Panc1 (cell line): ENCODE measurements around the gene MYLK3.

ENCODE experiments used
- POLR2AphosphoS5 ChIP-seq: IDR thresholded peaks from 2 replicates; pipeline ENCODE4 v1.6.1; 2012; ENCODE audit warnings: mild to moderate bottlenecking, low read depth, low read length, moderate library complexity
- TF ChIP-seq, protein P1 (sequence below): fragments of 450-650 bp; IDR thresholded peaks from 2 replicates; pipeline ENCODE4 v1.5.1; 2017; ENCODE audit warnings: mild to moderate bottlenecking
- TF ChIP-seq, protein P2 (sequence below), 2 experiments: IDR thresholded peaks; 2 replicates each; pipeline ENCODE4 v1.6.1; 2011 to 2012; ENCODE audit warnings: low read depth in 2 of 2, control low read depth in 1 of 2, low read length in 1 of 2, mild to moderate bottlenecking in 1 of 2, moderate library complexity in 1 of 2; ENCODE audit not compliant: insufficient read depth in 1 of 2

DNA sequence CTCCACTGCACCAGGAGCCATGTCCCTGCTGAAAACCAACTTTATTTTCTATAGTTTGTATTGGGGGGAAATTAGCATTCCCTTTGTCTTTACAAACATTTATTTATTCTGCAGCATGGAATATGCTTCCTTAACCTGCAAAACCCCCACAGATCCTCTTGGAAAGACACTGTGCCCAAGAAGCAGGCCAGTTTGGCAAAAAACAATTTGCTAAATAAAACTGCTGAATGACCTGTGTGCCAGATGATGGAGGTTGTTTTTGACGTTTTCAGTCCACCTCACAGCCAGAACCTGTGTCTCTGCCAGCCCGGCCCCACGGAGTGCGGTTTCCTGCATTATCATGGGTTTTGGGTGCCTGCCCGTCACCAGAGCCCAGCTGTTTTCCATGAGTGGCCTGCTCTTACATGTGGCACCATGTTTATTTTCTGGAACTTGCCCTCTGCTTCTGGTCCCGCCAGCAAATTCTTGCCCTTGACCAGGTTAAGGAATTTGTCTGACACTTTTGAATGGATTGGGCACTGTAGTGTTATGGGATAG lies 32.3 kb downstream of the MYLK3 start:
- TF ChIP-seq, protein P1, sequence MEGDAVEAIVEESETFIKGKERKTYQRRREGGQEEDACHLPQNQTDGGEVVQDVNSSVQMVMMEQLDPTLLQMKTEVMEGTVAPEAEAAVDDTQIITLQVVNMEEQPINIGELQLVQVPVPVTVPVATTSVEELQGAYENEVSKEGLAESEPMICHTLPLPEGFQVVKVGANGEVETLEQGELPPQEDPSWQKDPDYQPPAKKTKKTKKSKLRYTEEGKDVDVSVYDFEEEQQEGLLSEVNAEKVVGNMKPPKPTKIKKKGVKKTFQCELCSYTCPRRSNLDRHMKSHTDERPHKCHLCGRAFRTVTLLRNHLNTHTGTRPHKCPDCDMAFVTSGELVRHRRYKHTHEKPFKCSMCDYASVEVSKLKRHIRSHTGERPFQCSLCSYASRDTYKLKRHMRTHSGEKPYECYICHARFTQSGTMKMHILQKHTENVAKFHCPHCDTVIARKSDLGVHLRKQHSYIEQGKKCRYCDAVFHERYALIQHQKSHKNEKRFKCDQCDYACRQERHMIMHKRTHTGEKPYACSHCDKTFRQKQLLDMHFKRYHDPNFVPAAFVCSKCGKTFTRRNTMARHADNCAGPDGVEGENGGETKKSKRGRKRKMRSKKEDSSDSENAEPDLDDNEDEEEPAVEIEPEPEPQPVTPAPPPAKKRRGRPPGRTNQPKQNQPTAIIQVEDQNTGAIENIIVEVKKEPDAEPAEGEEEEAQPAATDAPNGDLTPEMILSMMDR = no peak
- TF ChIP-seq POLR2AphosphoS5 = no peak
- TF ChIP-seq, protein P2, sequence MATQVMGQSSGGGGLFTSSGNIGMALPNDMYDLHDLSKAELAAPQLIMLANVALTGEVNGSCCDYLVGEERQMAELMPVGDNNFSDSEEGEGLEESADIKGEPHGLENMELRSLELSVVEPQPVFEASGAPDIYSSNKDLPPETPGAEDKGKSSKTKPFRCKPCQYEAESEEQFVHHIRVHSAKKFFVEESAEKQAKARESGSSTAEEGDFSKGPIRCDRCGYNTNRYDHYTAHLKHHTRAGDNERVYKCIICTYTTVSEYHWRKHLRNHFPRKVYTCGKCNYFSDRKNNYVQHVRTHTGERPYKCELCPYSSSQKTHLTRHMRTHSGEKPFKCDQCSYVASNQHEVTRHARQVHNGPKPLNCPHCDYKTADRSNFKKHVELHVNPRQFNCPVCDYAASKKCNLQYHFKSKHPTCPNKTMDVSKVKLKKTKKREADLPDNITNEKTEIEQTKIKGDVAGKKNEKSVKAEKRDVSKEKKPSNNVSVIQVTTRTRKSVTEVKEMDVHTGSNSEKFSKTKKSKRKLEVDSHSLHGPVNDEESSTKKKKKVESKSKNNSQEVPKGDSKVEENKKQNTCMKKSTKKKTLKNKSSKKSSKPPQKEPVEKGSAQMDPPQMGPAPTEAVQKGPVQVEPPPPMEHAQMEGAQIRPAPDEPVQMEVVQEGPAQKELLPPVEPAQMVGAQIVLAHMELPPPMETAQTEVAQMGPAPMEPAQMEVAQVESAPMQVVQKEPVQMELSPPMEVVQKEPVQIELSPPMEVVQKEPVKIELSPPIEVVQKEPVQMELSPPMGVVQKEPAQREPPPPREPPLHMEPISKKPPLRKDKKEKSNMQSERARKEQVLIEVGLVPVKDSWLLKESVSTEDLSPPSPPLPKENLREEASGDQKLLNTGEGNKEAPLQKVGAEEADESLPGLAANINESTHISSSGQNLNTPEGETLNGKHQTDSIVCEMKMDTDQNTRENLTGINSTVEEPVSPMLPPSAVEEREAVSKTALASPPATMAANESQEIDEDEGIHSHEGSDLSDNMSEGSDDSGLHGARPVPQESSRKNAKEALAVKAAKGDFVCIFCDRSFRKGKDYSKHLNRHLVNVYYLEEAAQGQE (IDR thresholded peaks at IDR 0.05; ENCODE audit: insufficient read depth in 1 of 2, low read depth in 2 of 2, low read length in 1 of 2) = no peak
